BE2C (cell line): ENCODE results near the gene NRP1.

Experiments
- DNase-seq: peaks from one replicate; pipeline ENCODE4 v3.0.0-alpha.2; 2020
- H3K27me3 ChIP-seq: fragments of 250-450 bp; sonication (Bioruptor Pico); 2 replicates; pipeline ENCODE4 v1.5.1; 2020; ENCODE audit warnings: mild to moderate bottlenecking
- H3K36me3 ChIP-seq: fragments of 250-450 bp; sonication (Bioruptor Pico); 2 replicates; pipeline ENCODE4 v1.5.1; 2020; ENCODE audit warnings: mild to moderate bottlenecking
- H3K4me1 ChIP-seq: fragments of 250-450 bp; sonication (Bioruptor Pico); 2 replicates; pipeline ENCODE4 v1.5.1; 2020
- H3K4me3 ChIP-seq: 2 replicates; pipeline ENCODE4 v1.5.1; 2011; ENCODE audit warnings: low read depth, low read length
- H3K9me3 ChIP-seq: fragments of 250-450 bp; sonication (Bioruptor Pico); 2 replicates; pipeline ENCODE4 v1.5.1; 2020
- CTCF ChIP-seq: IDR thresholded peaks from 2 replicates; pipeline ENCODE4 v1.5.1; 2012; ENCODE audit warnings: mild to moderate bottlenecking, low read depth, low read length

Gene NRP1

GRCh38 chr10:33215154-33215553 lies 119.3 kb downstream of the NRP1 start:
- H3K4me3 ChIP-seq = no peak overlapping the region
- no peaks in the 10 kb centered on the region for H3K9me3 ChIP-seq
- H3K27me3 ChIP-seq = no peaks in the 10 kb centered on the region
- DNase-seq = no peak
- no peaks in the 10 kb centered on the region; the same call in none of the 2 replicates for H3K4me1 ChIP-seq
- peaks cover 45% of the 10 kb centered on the region for H3K36me3 ChIP-seq
- TF ChIP-seq CTCF = no peak

- H3K9me3 ChIP-seq = no peaks in the 10 kb centered on the region
- H3K4me3 ChIP-seq = no peak overlapping the region
- TF ChIP-seq CTCF = no peak
- H3K27me3 ChIP-seq = no peaks in the 10 kb centered on the region
- peaks cover 50% of the 10 kb centered on the region for H3K36me3 ChIP-seq
- H3K4me1 ChIP-seq = no peaks in the 10 kb centered on the region; the same call in none of the 2 replicates
- DNase-seq = no peak
These were observed 120.3 kb downstream of the NRP1 start for GRCh38 chr10:33214174-33214573.

- Histone ChIP-seq H3K36me3 (peaks cover 50% of the 10 kb centered on the region), H3K27me3 (no peaks in the 10 kb centered on the region), H3K4me3 (no peak overlapping the region), H3K4me1 (no peaks in the 10 kb centered on the region), H3K9me3 (no peaks in the 10 kb centered on the region)
- no peak for DNase-seq
- no peak for TF ChIP-seq CTCF
These were observed 122.3 kb downstream of the NRP1 start for GRCh38 chr10:33212061-33212748.

DNA sequence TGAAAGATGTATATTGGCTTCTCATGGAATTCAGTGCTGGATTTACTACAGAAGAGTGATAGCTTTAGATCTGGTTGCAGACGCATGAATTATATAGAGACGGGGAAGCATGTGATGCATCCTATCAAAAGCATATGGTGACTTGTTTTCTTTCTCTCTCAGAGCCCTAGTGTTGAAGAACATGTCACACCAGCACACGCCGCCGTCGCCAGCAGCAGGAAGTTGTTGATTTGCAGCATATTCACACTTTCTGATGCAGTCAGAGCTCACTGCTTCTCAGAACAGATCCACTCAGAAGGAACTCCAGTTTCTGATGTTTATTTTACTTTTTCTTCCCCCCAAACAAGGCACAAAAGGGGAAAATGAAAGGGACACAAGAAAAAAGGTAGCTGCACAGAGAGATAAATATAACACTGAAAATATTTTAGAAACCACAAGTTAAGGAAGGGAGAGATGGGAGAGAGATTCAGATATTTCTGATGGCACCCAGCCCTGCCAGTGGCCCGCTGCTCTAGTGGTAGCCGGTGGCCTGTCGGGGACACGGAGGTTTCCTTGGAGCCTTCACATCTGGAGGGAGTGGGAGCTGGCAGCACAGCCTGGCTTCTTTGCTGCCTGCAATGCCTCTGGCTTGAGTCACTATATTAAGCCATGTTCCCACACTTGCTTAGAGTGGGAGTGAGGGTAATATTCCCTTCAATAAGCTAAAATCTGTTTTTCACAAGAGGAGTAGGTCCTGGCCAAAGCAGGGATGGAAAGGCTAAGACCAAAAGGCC lies 123.2 kb downstream of the NRP1 start:
- peaks cover 47% of the 10 kb centered on the region for H3K36me3 ChIP-seq
- H3K27me3 ChIP-seq = no peaks in the 10 kb centered on the region
- no peak for DNase-seq
- no peaks in the 10 kb centered on the region for H3K9me3 ChIP-seq
- H3K4me1 ChIP-seq = no peaks in the 10 kb centered on the region
- TF ChIP-seq CTCF = no peak
- H3K4me3 ChIP-seq = no peak overlapping the region

DNA sequence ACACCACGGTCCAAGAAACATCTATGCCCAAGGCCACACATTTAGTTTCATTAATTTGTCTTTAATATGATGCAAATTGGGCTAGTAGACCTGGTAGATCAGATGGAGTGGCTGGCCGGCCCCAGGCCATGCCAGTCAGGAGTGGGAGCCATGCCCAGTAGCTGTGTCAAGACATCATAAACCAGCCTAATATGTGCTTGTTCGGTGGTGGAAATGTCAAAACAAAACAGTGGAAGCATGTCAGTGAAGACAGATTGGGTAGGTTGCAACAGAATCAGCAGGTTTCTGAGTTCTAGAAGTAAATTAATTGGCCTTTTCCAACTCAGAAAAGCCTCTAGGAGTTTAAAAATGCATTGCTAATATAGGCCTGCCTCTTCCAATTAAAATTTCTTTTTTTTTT lies 124.7 kb downstream of the NRP1 start:
- no peak for TF ChIP-seq CTCF
- Histone ChIP-seq H3K4me1 (no peaks in the 10 kb centered on the region), H3K27me3 (no peaks in the 10 kb centered on the region), H3K4me3 (no peak overlapping the region), H3K36me3 (peaks cover 58% of the 10 kb centered on the region), H3K9me3 (no peaks in the 10 kb centered on the region)
- no peak for DNase-seq

GRCh38 chr10:33208166-33208565 lies 126.3 kb downstream of the NRP1 start:
- Histone ChIP-seq H3K27me3 (no peaks in the 10 kb centered on the region), H3K4me3 (no peak overlapping the region), H3K36me3 (peaks cover 47% of the 10 kb centered on the region), H3K9me3 (no peaks in the 10 kb centered on the region), H3K4me1 (no peaks in the 10 kb centered on the region; the same call in 1 of the 2 replicates)
- no peak for DNase-seq
- TF ChIP-seq CTCF = no peak
